Activated naive CD8-positive, alpha-beta T cell treated with anti-CD3 and anti-CD28 coated beads, Interleukin-2, amount 10 ng/mL, durations not matched to agents 7 days and 5 days (primary cell): ENCODE measurements around the gene LYPD8. TPM values are rescaled to one million over a fixed set of nuclear protein-coding genes. Genes with fewer than 3 reads are reported as not detected.

Experiments
- ATAC-seq: fragments of 150-1000 bp; cut with Tn5 transposase; one replicate; pipeline ENCODE4 v1.10.0; 2021; ENCODE audit warnings: low read depth, moderate library complexity
- POLR2A ChIA-PET: fragments of 350-600 bp; sonication (Branson Sonifier 250); formaldehyde crosslinking; loops from one replicate; lab custom pipeline; 2021; ENCODE audit warnings: antibody characterized with exemption; lab: Charles Lee
- DNase-seq: peaks from one replicate; pipeline ENCODE4 v3.0.0; 2021
- H3K27ac Mint-ChIP-seq: one replicate; pipeline ENCODE4 v1.8.0; 2022; ENCODE audit warnings: mild to moderate bottlenecking, mixed read lengths
- H3K27me3 Mint-ChIP-seq: one replicate; pipeline ENCODE4 v1.8.0; 2022; ENCODE audit warnings: mild to moderate bottlenecking, moderate library complexity, mixed read lengths
- H3K36me3 Mint-ChIP-seq: one replicate; pipeline ENCODE4 v1.8.0; 2021; ENCODE audit warnings: mild to moderate bottlenecking, mixed read lengths
- H3K4me1 Mint-ChIP-seq: one replicate; pipeline ENCODE4 v1.8.0; 2021; ENCODE audit warnings: mixed read lengths
- H3K4me3 Mint-ChIP-seq: one replicate; pipeline ENCODE4 v1.8.0; 2022; ENCODE audit warnings: mild to moderate bottlenecking, moderate library complexity, mixed read lengths
- H3K9me3 Mint-ChIP-seq: one replicate; pipeline ENCODE4 v1.8.0; 2021; ENCODE audit warnings: mixed read lengths
- total RNA-seq, 2 experiments: library from RNA; stranded (reverse); gene quantifications; one replicate each; pipeline ENCODE4 v1.2.3, GENCODE V29; 2021

LYPD8 gene
- total RNA-seq, 2 experiments from 2014 or later: not detected

DNA sequence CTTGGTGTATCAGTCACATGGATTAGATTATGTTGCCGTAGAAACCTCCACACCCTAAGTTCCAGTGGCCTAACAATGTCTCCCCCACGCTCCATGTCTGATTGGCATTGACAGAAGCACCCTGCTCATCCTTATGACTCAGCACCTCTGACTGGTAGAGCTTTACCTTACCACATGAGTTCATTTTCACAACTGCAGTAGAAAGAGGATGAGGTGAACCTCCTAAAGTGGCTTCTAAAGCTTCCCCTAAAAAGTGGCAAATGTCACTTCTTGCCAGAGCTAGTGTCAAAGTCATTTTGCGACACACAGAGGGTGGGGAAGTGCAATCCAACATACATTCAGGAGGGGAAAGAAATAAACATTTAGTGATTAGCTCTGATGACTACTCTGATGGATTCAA, 30.6 kb upstream of the LYPD8 start:
- H3K36me3 Mint-ChIP-seq: no peaks in the 10 kb centered on the region
- peaks cover 3% of the 10 kb centered on the region for H3K9me3 Mint-ChIP-seq
- H3K4me3 Mint-ChIP-seq: no peak overlapping the region
- no peak overlapping the region for H3K27ac Mint-ChIP-seq
- peaks cover 8% of the 10 kb centered on the region for H3K27me3 Mint-ChIP-seq
- ATAC-seq (no peak), DNase-seq (no peak)
- no peaks in the 10 kb centered on the region for H3K4me1 Mint-ChIP-seq
- POLR2A ChIA-PET: no interaction called here

DNA sequence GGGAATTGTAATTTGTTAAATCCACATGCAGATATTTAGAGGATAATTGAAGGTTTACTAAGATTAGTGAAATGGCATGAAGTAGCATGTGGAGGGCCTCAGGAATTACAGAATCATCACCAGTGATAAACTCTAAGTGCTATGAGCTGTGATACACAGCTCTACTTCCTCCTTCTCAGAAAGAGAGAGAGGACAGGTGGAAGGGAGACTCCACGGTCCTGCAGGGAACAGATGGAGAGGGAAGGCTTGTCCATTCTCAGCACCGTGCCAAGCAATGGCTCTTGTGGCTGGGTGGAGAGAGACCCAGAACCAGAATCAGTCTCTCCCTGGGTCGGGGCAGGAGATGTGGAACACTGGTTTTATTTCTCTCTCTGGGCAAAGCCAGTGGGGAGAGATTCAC, 27.8 kb upstream of the LYPD8 start:
- H3K36me3 Mint-ChIP-seq: no peaks in the 10 kb centered on the region
- DNase-seq (no peak), ATAC-seq (no peak)
- no peak overlapping the region for H3K4me3 Mint-ChIP-seq
- no peaks in the 10 kb centered on the region for H3K4me1 Mint-ChIP-seq
- H3K27ac Mint-ChIP-seq: no peak overlapping the region
- H3K9me3 Mint-ChIP-seq: peaks cover 3% of the 10 kb centered on the region
- POLR2A ChIA-PET: no interaction called here
- peaks cover 7% of the 10 kb centered on the region for H3K27me3 Mint-ChIP-seq

DNA sequence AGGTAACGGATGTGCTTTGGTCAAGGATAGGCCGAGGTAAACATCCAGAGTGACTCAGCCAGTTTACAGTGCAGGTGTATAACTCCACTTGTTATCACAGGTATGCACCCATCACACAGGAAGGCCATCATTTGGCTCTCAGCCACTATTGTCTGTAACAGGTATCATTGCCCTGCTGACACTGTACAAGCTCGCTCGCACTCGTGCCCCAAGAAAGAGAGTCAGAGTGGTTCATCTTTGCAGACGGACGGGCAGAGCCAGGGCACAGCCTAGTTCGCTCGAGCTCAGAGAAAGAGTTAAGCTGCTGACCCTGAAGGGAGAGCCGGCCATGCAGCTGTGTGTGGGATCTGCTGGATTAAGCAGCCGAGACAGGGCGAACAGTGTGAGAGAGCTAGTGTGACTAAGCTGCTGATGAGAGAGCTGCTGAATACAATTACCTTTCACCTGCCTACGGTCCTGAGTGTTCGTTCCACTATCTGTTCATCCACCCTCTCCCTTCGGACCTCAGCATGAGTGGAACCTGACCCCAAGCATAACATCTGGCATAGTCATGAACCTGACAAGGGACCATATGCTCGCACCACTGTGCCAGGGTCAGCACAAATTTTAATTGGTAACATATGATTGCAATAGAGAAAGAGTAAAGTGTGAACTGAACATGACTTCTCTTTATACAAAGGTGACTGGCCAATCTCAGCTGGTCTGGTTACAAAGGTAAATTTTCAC, 27.0 kb upstream of the LYPD8 start:
- peaks cover 7% of the 10 kb centered on the region for H3K27me3 Mint-ChIP-seq
- H3K36me3 Mint-ChIP-seq: no peaks in the 10 kb centered on the region
- no peak overlapping the region for H3K27ac Mint-ChIP-seq
- H3K4me3 Mint-ChIP-seq: no peak overlapping the region
- ATAC-seq: no peak
- DNase-seq: no peak
- POLR2A ChIA-PET: no interaction called here
- no peaks in the 10 kb centered on the region for H3K4me1 Mint-ChIP-seq
- peaks cover 3% of the 10 kb centered on the region for H3K9me3 Mint-ChIP-seq

DNA sequence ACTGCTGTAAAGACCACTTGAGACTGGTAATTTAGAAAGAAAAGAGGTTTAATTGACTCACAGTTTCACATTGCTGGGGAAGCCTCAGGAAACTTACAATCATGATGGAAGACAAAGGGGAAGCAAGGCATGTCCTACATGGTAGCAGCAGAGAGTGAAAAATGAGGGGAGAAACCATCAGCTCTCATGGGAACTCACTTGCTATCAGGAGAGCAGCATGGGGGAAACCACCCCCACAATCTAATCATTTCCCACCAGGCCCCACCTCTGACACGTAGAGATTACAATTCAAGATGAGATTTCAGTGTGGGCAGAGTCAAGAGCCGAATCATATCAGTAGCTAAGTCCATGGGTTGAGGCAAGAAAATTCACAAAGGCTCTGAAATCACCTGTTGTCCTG, 23.8 kb upstream of the LYPD8 start:
- H3K27me3 Mint-ChIP-seq: no peaks in the 10 kb centered on the region

DNA sequence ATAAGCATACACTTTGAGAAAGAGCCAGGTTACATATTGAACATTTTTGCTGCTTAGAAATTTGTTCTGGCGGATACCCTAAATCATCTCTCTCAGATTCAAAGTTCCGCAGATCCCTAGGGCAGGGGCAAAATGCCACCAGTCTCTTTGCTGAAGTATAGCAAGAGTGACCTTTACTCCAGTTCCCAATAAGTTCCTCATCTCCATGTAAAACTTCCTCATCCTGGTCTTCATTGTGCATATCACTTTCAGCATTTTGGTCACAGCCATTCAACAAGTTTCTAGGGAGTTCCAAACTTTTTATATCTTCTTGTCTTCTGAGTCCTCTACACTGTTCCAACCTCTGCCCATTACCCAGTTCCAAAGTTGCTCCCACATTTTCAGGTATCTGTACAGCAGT, 23.3 kb upstream of the LYPD8 start:
- ATAC-seq: no peak

More for the DNA sequence above, 23.8 kb upstream of the LYPD8 start:
- Mint-ChIP-seq H3K9me3 (peaks cover 3% of the 10 kb centered on the region), H3K27ac (no peak overlapping the region), H3K4me1 (no peaks in the 10 kb centered on the region), H3K4me3 (no peak overlapping the region), H3K36me3 (no peaks in the 10 kb centered on the region)
- no peak for DNase-seq
- no peak for ATAC-seq
- POLR2A ChIA-PET: no interaction called here

DNA sequence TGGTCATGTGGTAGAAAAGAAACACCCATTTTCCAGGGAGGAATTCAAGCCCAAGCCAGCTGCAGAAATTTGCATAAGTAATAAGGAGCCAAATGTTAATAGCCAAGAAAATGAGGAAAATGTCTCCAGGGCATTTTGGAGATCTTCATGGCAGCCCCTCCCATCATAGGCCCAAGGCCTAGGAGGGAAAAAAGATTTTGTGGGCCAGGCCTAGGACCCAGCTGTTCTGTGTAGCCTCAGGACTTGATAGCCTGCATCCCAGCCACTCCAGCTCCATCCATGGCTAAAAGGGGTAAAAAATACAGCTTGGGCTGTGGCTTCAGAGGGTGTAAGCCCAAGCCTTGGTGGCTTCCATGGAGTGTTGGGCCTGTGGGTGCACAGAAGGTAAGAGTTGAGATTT, 21.4 kb upstream of the LYPD8 start:
- Mint-ChIP-seq H3K4me1 (no peaks in the 10 kb centered on the region), H3K9me3 (peaks cover 3% of the 10 kb centered on the region), H3K27me3 (no peaks in the 10 kb centered on the region), H3K36me3 (no peaks in the 10 kb centered on the region), H3K4me3 (no peak overlapping the region), H3K27ac (no peak overlapping the region)
- DNase-seq (no peak), ATAC-seq (no peak)
- POLR2A ChIA-PET: no interaction called here

More for the DNA sequence above, 23.3 kb upstream of the LYPD8 start:
- POLR2A ChIA-PET: no interaction called here
- Mint-ChIP-seq H3K36me3 (no peaks in the 10 kb centered on the region), H3K9me3 (peaks cover 3% of the 10 kb centered on the region), H3K27ac (no peak overlapping the region), H3K4me1 (no peaks in the 10 kb centered on the region), H3K27me3 (no peaks in the 10 kb centered on the region), H3K4me3 (no peak overlapping the region)
- DNase-seq: no peak

DNA sequence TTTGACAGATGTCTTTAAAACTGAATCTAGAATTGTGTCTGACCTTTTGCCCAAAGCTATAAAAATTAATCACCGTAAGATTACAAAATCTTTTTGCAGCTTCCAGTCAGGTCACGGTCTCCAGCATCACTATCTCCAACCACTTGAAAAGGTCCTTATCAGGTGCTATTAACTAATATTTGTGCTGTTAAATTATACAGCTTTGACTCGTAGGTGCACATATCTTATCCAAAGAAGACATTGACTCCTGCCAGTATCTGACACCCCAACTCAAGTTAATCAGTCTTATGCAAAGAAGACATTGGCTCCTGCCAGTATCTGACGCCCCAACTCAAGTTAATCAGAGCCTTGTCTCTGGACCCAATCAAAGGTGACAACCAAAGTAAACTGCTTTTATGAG, 19.9 kb upstream of the LYPD8 start:
- Mint-ChIP-seq H3K4me3 (no peak overlapping the region), H3K36me3 (no peaks in the 10 kb centered on the region), H3K9me3 (no peaks in the 10 kb centered on the region), H3K27ac (no peak overlapping the region), H3K27me3 (no peaks in the 10 kb centered on the region), H3K4me1 (no peaks in the 10 kb centered on the region)
- no peak for DNase-seq
- ATAC-seq: no peak
- POLR2A ChIA-PET: no interaction called here

DNA sequence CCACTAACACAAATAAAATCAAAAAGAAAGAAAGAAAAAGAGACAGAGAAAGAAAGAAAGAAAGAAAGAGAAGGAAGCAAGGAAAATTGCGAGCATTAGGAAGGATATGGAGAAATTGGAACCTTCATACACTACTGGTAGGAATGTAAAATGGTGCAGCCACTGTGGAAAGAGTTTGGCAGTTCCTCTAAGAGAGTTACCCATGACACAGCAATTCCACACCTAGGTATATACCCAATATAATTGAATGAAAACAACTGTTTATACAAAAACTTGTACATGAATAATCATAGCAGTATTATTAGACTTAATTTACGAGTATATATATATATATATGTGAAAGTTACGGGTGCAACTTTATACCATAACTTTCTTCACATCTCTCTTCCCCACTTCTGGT, 4.1 kb upstream of the LYPD8 start:
- Mint-ChIP-seq H3K27me3 (peaks cover 2% of the 10 kb centered on the region), H3K4me1 (no peaks in the 10 kb centered on the region), H3K4me3 (no peak overlapping the region), H3K9me3 (peaks cover 5% of the 10 kb centered on the region), H3K27ac (no peak overlapping the region), H3K36me3 (no peaks in the 10 kb centered on the region)
- ATAC-seq: no peak
- no peak for DNase-seq
- POLR2A ChIA-PET: no interaction called here

DNA sequence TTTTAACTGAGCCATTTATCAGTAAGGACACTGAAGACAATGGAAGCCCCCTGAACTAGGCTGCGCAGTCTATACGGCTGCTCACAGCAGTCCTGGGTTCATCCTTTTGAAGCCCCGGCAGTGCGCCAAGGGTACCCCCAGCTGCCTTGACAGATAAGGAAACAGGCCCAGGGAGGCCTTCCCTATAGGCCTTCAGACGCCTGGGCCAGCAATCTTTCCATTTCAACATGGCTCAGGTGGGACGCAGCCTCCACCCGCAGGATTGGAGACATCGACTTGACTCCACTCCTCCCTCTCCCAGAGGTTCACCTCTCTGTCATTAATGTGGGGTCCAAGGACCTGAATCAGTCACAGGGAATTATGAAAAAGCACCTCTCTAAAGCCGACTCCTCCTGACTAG, 2.8 kb upstream of the LYPD8 start:
- no peak overlapping the region for H3K27ac Mint-ChIP-seq
- H3K4me1 Mint-ChIP-seq: no peaks in the 10 kb centered on the region
- no peaks in the 10 kb centered on the region for H3K36me3 Mint-ChIP-seq
- ATAC-seq: no peak
- H3K4me3 Mint-ChIP-seq: no peak overlapping the region
- POLR2A ChIA-PET: no interaction called here
- peaks cover 2% of the 10 kb centered on the region for H3K27me3 Mint-ChIP-seq
- no peak for DNase-seq
- H3K9me3 Mint-ChIP-seq: peaks cover 5% of the 10 kb centered on the region

DNA sequence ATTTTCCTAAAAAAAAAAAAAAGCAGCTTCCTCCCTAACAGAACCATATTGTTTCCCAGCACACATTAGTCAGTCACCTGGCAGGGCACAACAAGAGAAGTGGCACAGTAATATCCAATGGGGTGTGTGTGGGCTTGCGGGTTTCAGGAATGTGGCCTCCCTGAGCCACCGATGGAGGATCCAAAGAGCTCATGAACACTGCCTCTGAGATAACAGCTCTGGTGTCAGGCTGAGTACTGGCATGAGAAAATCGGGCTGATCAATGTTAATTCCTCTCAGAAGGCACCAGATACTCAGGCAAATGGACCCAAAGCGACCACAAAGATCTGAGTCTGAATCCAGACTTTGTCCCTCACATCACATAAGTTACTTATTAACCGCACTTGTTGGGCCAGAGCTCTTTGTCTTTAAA, 2.2 kb upstream of the LYPD8 start:
- DNase-seq (no peak), ATAC-seq (no peak)
- Mint-ChIP-seq H3K27ac (no peak overlapping the region), H3K4me1 (no peaks in the 10 kb centered on the region), H3K27me3 (peaks cover 2% of the 10 kb centered on the region), H3K4me3 (no peak overlapping the region), H3K9me3 (peaks cover 5% of the 10 kb centered on the region), H3K36me3 (no peaks in the 10 kb centered on the region)
- POLR2A ChIA-PET: no interaction called here

DNA sequence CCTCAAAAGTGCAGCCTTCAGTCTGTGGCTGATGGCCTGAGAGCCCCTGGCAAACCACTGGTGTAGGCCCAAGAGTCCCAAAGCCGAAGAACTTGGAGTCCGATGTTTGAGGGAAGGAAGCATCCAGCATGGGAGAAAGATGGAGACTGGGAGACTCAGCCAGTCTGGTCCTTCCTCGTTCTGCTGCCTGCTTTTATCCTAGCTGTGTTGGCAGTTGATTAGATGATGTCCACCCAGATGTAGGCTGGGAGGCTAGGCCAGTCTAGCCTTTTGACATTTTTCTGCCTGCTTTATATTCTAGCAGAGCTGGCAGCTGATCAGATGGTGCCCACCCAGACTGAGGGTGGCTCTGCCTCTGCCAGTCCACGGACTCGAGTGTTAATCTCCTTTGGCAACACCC, 1.1 kb upstream of the LYPD8 start:
- POLR2A ChIA-PET: no interaction called here
- Mint-ChIP-seq H3K4me1 (peaks cover 2% of the 10 kb centered on the region), H3K9me3 (peaks cover 5% of the 10 kb centered on the region), H3K36me3 (no peaks in the 10 kb centered on the region), H3K27me3 (peaks cover 2% of the 10 kb centered on the region), H3K27ac (no peak overlapping the region), H3K4me3 (no peak overlapping the region)
- no peak for ATAC-seq
- DNase-seq: no peak

DNA sequence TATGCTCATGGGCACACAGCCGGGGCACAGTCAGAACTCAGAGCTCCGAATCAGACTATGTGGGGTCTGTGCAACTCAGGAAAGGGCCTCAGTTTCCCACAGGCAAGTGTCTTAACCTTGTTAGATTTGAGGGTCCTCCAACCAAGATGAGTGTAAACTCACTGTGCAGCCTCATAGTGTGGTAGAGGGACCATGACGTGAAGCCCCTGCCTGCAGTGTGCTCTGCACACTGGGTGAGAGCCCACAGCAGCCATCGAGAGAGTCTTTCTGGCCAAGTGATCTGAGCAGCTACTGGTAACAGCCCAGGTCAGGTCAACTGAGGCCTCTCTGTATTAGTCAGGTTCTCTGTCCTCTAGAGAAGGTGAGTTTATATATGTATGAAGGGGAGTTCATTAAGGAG, 592 bp upstream of the LYPD8 start:
- Mint-ChIP-seq H3K9me3 (peaks cover 3% of the 10 kb centered on the region), H3K4me1 (peaks cover 5% of the 10 kb centered on the region), H3K27ac (no peak overlapping the region), H3K36me3 (no peaks in the 10 kb centered on the region), H3K4me3 (no peak overlapping the region), H3K27me3 (peaks cover 2% of the 10 kb centered on the region)
- POLR2A ChIA-PET: no interaction called here
- DNase-seq: no peak
- ATAC-seq: no peak

DNA sequence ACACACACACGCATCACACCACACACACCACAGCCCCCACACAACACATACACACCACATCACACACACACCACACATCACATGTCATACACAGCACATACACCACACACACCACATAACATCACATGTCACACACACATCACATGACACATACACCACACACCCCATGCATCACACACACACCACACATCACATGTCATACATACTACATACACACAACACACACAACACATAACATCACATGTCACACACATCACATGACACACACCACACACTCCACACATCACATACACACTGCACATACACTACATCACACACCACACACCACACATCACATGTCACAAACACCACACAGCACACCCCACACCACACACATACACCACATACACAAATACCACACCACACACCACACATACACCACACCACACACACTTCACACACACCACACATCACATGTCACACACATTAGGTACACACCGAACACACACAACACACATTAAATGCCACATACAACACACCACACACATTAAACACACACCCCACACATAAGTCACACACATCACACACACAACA, 1.8 kb downstream of the LYPD8 start:
- POLR2A ChIA-PET: no interaction called here
- Mint-ChIP-seq H3K27me3 (no peaks in the 10 kb centered on the region), H3K27ac (no peak overlapping the region), H3K9me3 (no peaks in the 10 kb centered on the region), H3K4me1 (peaks cover 7% of the 10 kb centered on the region), H3K4me3 (no peak overlapping the region), H3K36me3 (no peaks in the 10 kb centered on the region)
- no peak for DNase-seq
- no peak for ATAC-seq

DNA sequence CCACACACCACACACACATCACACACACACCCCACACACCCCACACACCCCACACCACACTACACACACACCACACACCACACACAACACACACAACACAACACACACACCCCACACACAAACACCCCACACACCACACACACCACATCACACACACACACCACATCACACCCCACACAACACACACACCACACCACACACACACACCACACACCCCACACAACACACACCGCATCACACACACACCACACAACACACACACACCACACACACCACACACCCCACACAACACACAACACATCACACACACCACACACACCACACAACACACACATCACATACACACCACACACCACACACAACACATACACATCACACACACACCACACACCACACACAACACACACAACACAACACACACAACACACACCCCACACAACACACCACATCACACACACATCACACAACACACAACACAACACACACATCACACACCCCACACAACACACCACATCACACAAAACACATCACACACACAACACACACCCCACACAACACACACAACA, 2.4 kb downstream of the LYPD8 start:
- Mint-ChIP-seq H3K36me3 (no peaks in the 10 kb centered on the region), H3K4me3 (no peak overlapping the region), H3K9me3 (no peaks in the 10 kb centered on the region), H3K4me1 (peaks cover 7% of the 10 kb centered on the region), H3K27me3 (no peaks in the 10 kb centered on the region), H3K27ac (no peak overlapping the region)
- DNase-seq (no peak), ATAC-seq (no peak)
- POLR2A ChIA-PET: no interaction called here
